ENCODE measurements around the gene TLR10.

- TF ChIP-seq CTCF (conservative IDR thresholded peaks at IDR 0.05; ENCODE audit: low read depth, low read length) (no peak), EZH2 (IDR thresholded peaks at IDR 0.05; ENCODE audit: borderline replicate concordance, low read depth, low read length, poor library complexity, severe bottlenecking) (no peak)
Measured at GRCh38 chr4:38781854-38782261, 932 bp downstream of the TLR10 start.
